IPS-18c (cell line): ENCODE measurements around the gene PEX1.

Experiments used
- H3K4me3 ChIP-seq: 2 replicates; pipeline ENCODE4 v1.7.0; 2013; ENCODE audit warnings: low read depth, mild to moderate bottlenecking, low read length, moderate library complexity; ENCODE audit not compliant: insufficient read depth
- H3K9me3 ChIP-seq: one replicate; pipeline ENCODE4 v1.6.1; 2013; ENCODE audit warnings: mild to moderate bottlenecking, low read length, moderate library complexity; ENCODE audit not compliant: control insufficient read depth, insufficient read depth

PEX1 gene

DNA sequence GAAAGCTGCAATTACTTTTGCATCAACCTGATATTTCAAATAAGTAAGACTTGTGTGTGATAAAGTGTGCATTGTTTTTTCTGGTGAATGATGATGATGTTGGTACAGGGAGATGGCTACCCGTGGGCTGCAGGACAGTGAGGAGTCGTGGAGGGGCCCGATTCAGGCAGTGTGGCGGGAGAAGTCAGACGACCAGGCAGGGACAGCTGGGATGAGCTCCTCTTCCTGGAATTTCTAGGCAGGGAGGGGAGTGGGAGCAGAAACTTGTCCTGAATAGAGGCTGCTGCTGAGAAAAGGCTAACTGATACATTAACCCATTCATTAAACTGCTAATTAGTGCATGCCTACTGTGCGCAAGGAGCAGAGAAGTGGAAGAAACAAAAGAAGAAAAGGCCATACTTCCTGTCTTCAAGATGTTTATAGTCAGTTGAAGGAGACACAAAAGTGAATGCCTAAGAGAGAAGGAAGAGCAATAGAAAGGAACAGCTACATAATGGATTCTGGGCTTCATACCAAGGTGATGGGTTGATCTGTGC lies 90.3 kb downstream of the PEX1 start:
- no peak overlapping the region for H3K4me3 ChIP-seq
- no peaks in the 10 kb centered on the region for H3K9me3 ChIP-seq
